Hepatocyte (in vitro differentiated cells): ENCODE data around the gene ZNF174.

Source experiments
- CTCF ChIP-seq: fragments of 200-600 bp; sonication (generic); IDR thresholded peaks from 2 replicates; pipeline ENCODE4 v1.5.1; 2016; ENCODE audit warnings: antibody characterized with exemption, mild to moderate bottlenecking; ENCODE audit not compliant: poor library complexity
- EZH2 ChIP-seq: fragments of 200-600 bp; sonication (generic); IDR thresholded peaks from 2 replicates; pipeline ENCODE4 v1.6.1; 2016; ENCODE audit warnings: antibody characterized with exemption, mild to moderate bottlenecking, borderline replicate concordance

- TF ChIP-seq CTCF, result no peak
- no peak for TF ChIP-seq EZH2
These were observed 33.4 kb downstream of the ZNF174 start for GRCh38 chr16:3434373-3434772.
